Measurements from ENCODE around the gene PARP6.

Gene PARP6, protein sequence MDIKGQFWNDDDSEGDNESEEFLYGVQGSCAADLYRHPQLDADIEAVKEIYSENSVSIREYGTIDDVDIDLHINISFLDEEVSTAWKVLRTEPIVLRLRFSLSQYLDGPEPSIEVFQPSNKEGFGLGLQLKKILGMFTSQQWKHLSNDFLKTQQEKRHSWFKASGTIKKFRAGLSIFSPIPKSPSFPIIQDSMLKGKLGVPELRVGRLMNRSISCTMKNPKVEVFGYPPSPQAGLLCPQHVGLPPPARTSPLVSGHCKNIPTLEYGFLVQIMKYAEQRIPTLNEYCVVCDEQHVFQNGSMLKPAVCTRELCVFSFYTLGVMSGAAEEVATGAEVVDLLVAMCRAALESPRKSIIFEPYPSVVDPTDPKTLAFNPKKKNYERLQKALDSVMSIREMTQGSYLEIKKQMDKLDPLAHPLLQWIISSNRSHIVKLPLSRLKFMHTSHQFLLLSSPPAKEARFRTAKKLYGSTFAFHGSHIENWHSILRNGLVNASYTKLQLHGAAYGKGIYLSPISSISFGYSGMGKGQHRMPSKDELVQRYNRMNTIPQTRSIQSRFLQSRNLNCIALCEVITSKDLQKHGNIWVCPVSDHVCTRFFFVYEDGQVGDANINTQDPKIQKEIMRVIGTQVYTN

GRCh38 chr15:72272213-72272996 is at the start of gene PARP6:
PARP6 (minus strand) TSS chr15:72272554; CDS start chr15:72267477, 5,077 bp downstream.
- Mint-ChIP-seq H3K36me3 (peaks cover 18% of the 10 kb centered on the region), H3K4me1 (peaks cover 41% of the 10 kb centered on the region), H3K27me3 (no peaks in the 10 kb centered on the region), H3K9me3 (no peaks in the 10 kb centered on the region), H3K27ac (peak within 1 kb of the TSS; percentile 86), H3K4me3 (peak within 1 kb of the TSS; percentile 88)
- CTCF ChIA-PET, result interaction anchor here (0.9 to 2.6 kb wide), 4 partner anchors 9 to 45 kb away, joined by 3 to 16 read pairs (median 10); no protein-coding TSS in a partner anchor
- DNase-seq, result peak; percentile 99

DNA sequence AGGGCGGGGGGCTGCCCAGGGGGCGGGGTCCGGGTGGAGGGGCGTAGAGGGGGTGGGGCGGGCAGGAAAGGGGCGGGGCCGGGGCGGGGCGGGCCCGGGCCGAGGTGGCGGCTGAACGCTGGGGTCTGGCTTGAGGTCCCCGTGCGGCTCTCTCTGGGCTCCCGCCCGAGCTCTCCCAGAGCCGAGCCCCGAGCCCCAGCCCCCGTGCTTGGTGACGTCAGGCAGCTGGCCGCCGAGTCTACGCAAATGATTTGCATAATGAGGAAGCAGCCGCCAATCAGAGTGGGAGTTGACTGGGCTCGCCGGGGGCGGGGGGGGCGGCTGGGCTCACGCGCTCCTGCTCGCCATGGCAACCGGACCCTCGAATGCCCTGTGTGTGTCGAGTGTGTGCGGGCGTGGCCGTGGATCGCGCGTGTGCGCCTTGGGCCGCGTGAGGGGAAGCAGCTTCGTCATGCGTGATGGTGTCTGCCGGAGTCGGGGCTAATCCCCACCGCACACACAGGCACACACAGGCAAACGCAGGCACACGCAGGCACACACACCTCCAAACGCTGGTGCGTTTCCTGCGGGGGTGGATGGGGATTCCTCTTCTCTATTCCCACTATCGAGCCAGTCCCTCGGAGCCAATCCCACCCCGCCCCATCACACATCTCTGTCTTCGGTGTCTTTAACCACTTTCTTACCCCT is 47.8 kb upstream of the PARP6 start, which contains the start of gene CELF6:
CELF6 (minus strand) TSS at position 173 of the 687 bp plus-strand sequence. CDS start 283 bp downstream, outside the sequence.
- Mint-ChIP-seq H3K4me3 (peak within 1 kb of the TSS; percentile 78), H3K4me1 (peaks cover 20% of the 10 kb centered on the region), H3K27me3 (peaks cover 42% of the 10 kb centered on the region), H3K36me3 (peaks cover 7% of the 10 kb centered on the region), H3K9me3 (peaks cover 2% of the 10 kb centered on the region), H3K27ac (no peak within 1 kb of the TSS)
- CTCF ChIA-PET, result interaction anchor here (0.7 to 1.4 kb wide), 3 partner anchors 8 to 47 kb away, joined by 3 read pairs; no protein-coding TSS in a partner anchor
- peak; percentile 86 for DNase-seq

DNA sequence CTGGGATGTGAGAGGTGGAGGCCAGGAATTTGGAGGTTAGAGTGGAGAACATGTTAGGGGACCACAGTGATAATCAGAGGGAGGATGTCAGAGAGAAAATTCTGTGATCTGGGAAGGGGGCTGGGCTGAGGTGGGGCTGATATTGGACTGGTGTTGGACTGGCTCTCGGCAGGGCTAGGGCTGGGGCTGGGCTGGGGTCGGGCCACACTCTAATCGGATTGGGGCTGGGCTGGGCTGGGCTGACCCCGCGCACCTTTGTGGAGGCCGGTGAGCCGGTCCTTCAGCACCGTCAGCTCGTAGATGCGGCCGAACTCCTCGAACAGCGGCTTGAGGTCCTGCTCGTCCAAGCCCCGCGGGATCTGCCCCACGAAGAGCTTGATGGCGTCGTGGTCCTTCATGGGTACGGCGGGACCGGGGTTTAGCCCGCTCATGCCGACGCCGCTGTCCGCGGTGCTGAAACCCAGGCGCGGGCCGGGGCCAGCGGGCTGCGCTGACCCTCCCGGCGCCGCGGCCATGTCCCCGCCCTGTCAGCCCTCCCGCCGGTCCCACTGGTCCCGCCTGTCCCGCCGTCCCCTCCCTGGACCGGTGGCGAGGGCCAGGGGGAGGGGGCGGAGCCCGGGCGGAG is 47.1 kb upstream of the PARP6 start:
- H3K27ac Mint-ChIP-seq, result no peak overlapping the region
- CTCF ChIA-PET, result interaction anchor here (0.7 kb wide), 1 partner anchor 9 kb away, joined by 3 read pairs; no protein-coding TSS in a partner anchor
- H3K4me3 Mint-ChIP-seq, result peak overlapping the region; percentile 63

DNA sequence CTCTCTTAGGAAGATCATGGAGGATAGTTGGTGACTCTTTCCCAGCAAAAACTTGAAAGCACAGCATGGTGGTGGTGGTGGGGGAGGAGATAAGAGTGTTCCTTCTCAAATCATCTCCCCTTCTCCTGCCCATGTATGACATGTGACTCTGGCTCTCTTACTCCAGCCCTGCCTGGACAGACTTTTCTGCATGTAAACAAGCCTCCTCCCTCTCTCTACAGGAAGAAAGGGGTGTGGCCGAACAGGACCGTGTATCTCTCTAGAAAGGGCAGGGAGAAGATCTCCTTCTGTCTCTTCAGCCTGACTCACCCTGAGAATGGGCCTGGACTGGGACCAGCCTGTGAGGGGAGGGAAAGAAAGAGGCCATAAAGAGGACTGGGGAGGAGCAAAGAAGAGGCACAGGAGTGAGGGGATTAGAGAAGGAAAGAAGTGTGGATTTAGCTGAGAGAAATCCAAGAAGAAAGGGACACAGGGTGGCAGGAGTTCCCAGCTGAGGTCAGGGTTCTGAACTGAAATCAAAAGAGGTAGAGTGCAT is 46.1 kb upstream of the PARP6 start:
- Mint-ChIP-seq H3K27me3 (peaks cover 42% of the 10 kb centered on the region), H3K9me3 (no peaks in the 10 kb centered on the region), H3K4me1 (peaks cover 20% of the 10 kb centered on the region), H3K36me3 (no peaks in the 10 kb centered on the region), H3K4me3 (peak overlapping the region; percentile 63), H3K27ac (no peak overlapping the region)
- CTCF ChIA-PET, result no interaction called here
- DNase-seq, result no peak

More for the DNA sequence above, 47.1 kb upstream of the PARP6 start:
- peak; percentile 71 for DNase-seq
- Mint-ChIP-seq H3K27me3 (peaks cover 42% of the 10 kb centered on the region), H3K9me3 (peaks cover 2% of the 10 kb centered on the region), H3K36me3 (peaks cover 5% of the 10 kb centered on the region), H3K4me1 (peaks cover 20% of the 10 kb centered on the region)

- no peaks in the 10 kb centered on the region for H3K9me3 Mint-ChIP-seq
- no peak overlapping the region for H3K27ac Mint-ChIP-seq
- peaks cover 42% of the 10 kb centered on the region for H3K27me3 Mint-ChIP-seq
- CTCF ChIA-PET, result interaction anchor here (0.6 kb wide), 1 partner anchor 9 kb away, joined by 3 read pairs; no protein-coding TSS in a partner anchor
- no peak for DNase-seq
- H3K4me1 Mint-ChIP-seq, result peaks cover 18% of the 10 kb centered on the region
- no peaks in the 10 kb centered on the region for H3K36me3 Mint-ChIP-seq
- no peak overlapping the region for H3K4me3 Mint-ChIP-seq
These were observed 43.5 kb upstream of the PARP6 start for GRCh38 chr15:72315706-72316370.

DNA sequence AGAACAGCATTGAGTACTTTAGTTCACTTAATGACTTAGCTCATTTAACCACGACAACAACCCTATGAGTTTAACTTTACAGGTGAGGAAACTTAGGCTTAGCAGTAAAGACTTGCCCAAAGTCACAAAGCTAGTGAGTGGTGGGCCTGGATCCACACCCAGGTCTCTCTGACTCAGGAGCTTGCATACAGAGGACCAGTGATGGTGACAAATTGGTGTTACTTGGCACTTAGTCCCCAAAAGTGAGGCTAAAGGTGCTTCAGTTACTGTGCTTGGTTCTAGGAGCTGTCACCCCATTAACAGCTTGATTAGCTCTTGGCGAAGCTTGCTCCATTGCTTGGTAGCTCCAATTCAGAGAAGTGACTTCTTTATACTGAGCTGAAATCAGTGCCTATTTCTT is 41.5 kb upstream of the PARP6 start:
- peaks cover 34% of the 10 kb centered on the region for H3K27me3 Mint-ChIP-seq
- no peak overlapping the region for H3K27ac Mint-ChIP-seq
- H3K4me3 Mint-ChIP-seq, result no peak overlapping the region
- no peaks in the 10 kb centered on the region for H3K36me3 Mint-ChIP-seq
- H3K9me3 Mint-ChIP-seq, result no peaks in the 10 kb centered on the region
- H3K4me1 Mint-ChIP-seq, result peaks cover 6% of the 10 kb centered on the region
- CTCF ChIA-PET, result interaction anchor here (0.6 to 2.4 kb wide), 8 partner anchors 13 to 392 kb away, joined by 3 to 15 read pairs (median 4); no protein-coding TSS in a partner anchor
- DNase-seq, result no peak

DNA sequence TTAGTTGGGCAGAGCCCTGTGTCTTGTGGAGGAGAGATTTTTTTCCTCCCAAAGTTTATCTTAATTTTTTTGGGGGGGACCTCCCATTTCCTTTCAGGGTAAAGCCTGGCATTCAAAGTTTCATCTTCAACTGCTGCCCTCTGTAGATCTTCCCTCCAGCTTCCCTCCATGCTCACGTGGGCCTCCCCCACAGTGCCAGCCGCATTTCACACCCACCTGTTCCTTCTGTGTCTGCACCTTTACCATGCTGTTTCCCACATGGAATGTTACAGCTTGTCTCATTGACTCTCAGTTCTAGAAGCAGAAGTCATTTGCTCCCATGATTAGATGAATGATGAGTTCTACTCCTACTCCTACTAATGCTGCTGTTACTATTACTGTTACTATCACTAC is 41.1 kb upstream of the PARP6 start:
- no peak overlapping the region for H3K27ac Mint-ChIP-seq
- H3K4me3 Mint-ChIP-seq, result no peak overlapping the region
- no peaks in the 10 kb centered on the region for H3K9me3 Mint-ChIP-seq
- DNase-seq, result no peak
- CTCF ChIA-PET, result interaction anchor here (0.8 to 2.4 kb wide), 14 partner anchors 13 to 392 kb away, joined by 3 to 15 read pairs (median 4); no protein-coding TSS in a partner anchor
- peaks cover 1% of the 10 kb centered on the region for H3K4me1 Mint-ChIP-seq
- H3K36me3 Mint-ChIP-seq, result no peaks in the 10 kb centered on the region
- peaks cover 30% of the 10 kb centered on the region for H3K27me3 Mint-ChIP-seq

DNA sequence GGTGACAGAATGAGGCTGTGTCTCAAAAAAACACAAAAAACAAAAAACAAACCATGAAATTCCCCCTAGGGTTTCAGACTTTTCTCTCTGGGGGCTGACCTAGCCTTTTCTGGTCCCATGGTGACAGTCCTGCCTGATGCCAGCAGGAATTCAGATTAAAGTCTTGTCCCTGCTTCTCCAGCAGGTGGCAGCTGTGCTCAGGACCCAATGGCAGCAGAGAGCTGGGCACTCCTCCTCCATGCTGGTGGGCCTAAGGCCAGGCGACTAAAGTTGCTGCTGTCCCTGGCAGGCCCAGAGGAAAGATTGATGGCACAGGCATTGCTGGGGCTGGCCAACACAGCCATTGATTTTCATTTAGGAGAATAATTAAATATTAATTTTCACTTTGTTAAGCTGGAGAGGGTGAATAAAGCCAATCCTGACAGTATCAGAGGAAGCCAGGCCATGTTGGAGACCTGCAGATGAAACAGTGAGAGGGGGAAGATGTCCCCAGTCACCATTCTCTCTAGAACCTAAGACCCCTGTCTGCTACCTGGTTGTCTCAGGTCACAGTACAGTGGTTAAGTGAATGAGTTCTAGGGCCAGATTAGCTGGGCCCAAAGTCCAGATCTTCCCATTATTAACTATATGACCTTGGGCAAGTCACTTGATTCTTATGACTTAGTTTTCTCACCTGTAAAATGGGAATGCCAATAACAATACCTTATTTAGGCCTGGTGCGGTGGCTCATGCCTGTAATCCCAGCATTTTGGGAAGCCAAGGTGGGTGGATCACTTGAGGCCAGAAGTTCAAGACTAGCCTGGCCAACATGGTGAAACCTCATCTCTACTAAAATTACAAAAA is 40.5 kb upstream of the PARP6 start:
- H3K9me3 Mint-ChIP-seq, result no peaks in the 10 kb centered on the region
- CTCF ChIA-PET, result interaction anchor here (0.6 to 2.4 kb wide), 18 partner anchors 8 to 393 kb away, joined by 3 to 15 read pairs (median 4); no protein-coding TSS in a partner anchor

GRCh38 chr15:72307026-72307425 is 34.7 kb upstream of the PARP6 start:
- Mint-ChIP-seq H3K27ac (no peak overlapping the region), H3K36me3 (no peaks in the 10 kb centered on the region), H3K9me3 (no peaks in the 10 kb centered on the region), H3K4me3 (no peak overlapping the region), H3K4me1 (peaks cover 6% of the 10 kb centered on the region), H3K27me3 (peaks cover 8% of the 10 kb centered on the region)
- CTCF ChIA-PET, result no interaction called here
- DNase-seq, result no peak

More for the DNA sequence above, 40.5 kb upstream of the PARP6 start:
- DNase-seq, result peak; percentile 74
- H3K4me3 Mint-ChIP-seq, result no peak overlapping the region
- H3K27me3 Mint-ChIP-seq, result peaks cover 28% of the 10 kb centered on the region
- no peak overlapping the region for H3K27ac Mint-ChIP-seq
- no peaks in the 10 kb centered on the region for H3K36me3 Mint-ChIP-seq
- H3K4me1 Mint-ChIP-seq, result no peaks in the 10 kb centered on the region

DNA sequence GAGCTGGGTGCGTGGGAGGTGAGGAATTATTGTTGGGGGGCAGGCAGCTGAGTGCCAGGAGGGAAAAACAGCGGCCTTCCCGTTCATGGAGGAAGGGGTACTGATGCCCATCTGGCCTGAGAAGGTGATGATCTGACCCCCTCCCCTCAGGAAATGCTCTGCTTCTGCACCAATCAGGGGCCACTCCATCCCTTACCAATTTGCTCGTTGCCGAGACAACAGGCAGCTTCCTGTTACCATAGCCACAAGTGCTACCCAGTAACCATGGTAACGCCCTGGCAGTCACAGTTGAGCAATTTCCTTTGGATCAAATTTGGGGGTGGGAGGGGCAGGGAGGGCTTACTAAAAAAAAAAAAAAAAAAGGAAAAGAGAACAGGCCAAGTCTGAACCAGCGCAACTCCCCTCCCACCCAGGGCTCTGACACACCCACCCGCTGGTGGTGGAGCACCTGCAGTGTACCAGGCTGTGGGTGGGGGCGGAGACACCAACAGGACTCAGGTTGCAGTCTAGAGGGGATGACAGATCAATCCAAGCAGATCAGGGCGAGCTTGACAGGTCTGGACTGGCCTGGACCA is 33.9 kb upstream of the PARP6 start:
- peak; percentile 74 for DNase-seq
- Mint-ChIP-seq H3K4me3 (no peak overlapping the region), H3K4me1 (peaks cover 6% of the 10 kb centered on the region), H3K27me3 (peaks cover 8% of the 10 kb centered on the region), H3K36me3 (no peaks in the 10 kb centered on the region), H3K9me3 (no peaks in the 10 kb centered on the region), H3K27ac (no peak overlapping the region)
- CTCF ChIA-PET, result no interaction called here

DNA sequence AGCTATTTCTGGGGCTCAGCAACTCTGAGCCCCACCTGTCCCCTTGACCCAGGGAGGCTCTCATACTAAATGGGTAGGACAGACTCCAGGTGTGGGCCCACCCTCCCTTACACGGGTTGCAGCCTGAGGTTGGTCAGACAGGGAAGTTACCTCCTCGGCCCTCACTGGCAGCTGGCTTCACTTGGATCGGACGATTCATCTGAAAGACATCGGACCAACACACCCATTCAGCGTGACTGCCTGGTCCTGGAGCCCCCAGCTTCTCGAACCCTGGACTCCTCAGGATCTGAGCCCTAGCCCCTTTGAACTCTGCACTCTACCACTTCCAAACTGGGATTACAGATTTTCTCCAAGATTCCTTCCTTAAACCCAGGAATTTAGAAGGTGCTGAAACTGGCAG is 32.2 kb upstream of the PARP6 start:
- Mint-ChIP-seq H3K4me1 (peaks cover 6% of the 10 kb centered on the region), H3K27ac (no peak overlapping the region), H3K9me3 (no peaks in the 10 kb centered on the region), H3K27me3 (peaks cover 4% of the 10 kb centered on the region), H3K36me3 (no peaks in the 10 kb centered on the region), H3K4me3 (no peak overlapping the region)
- CTCF ChIA-PET, result interaction anchor here (1.0 kb wide), 1 partner anchor 8 kb away, joined by 4 read pairs; no protein-coding TSS in a partner anchor
- no peak for DNase-seq

Measured in activated naive CD4-positive, alpha-beta T cell treated with anti-CD3 and anti-CD28 coated beads, Interleukin-2, amount 10 ng/mL, durations not matched to agents 7 days and 5 days (primary cell).